ENCODE data around the gene NPLOC4.
A peak's percentile ranks its signal among the peaks of the same experiment; 100 is the strongest.

The NPLOC4 gene

DNA sequence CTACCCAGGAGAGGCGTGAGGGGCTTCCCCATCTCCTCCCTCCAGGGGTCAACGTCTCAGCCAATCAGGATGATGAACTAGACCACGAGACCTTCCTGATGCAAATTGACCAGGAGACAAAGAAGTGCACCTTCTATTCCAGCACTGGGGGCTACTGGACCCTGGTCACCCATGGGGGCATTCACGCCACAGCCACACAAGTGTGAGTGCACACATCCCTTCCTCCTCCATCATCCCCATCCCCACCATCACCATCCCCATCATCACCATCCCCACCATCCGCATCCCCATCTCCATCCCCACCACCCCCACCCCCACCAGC is 101.9 kb downstream of the NPLOC4 start (continued):
- TF ChIP-seq, protein P1, sequence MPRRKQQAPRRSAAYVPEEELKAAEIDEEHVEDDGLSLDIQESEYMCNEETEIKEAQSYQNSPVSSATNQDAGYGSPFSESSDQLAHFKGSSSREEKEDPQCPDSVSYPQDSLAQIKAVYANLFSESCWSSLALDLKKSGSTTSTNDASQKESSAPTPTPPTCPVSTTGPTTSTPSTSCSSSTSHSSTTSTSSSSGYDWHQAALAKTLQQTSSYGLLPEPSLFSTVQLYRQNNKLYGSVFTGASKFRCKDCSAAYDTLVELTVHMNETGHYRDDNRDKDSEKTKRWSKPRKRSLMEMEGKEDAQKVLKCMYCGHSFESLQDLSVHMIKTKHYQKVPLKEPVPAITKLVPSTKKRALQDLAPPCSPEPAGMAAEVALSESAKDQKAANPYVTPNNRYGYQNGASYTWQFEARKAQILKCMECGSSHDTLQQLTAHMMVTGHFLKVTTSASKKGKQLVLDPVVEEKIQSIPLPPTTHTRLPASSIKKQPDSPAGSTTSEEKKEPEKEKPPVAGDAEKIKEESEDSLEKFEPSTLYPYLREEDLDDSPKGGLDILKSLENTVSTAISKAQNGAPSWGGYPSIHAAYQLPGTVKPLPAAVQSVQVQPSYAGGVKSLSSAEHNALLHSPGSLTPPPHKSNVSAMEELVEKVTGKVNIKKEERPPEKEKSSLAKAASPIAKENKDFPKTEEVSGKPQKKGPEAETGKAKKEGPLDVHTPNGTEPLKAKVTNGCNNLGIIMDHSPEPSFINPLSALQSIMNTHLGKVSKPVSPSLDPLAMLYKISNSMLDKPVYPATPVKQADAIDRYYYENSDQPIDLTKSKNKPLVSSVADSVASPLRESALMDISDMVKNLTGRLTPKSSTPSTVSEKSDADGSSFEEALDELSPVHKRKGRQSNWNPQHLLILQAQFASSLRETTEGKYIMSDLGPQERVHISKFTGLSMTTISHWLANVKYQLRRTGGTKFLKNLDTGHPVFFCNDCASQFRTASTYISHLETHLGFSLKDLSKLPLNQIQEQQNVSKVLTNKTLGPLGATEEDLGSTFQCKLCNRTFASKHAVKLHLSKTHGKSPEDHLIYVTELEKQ (tag by site-specific recombination; IDR thresholded peaks at IDR 0.05; ENCODE audit: borderline replicate concordance) = no peak
- TF ChIP-seq SALL2 (tag by site-specific recombination; IDR thresholded peaks at IDR 0.05; ENCODE audit: borderline replicate concordance) (no peak), ZNF600 (tag by site-specific recombination; IDR thresholded peaks at IDR 0.05) (no peak), ZNF660 (tag by site-specific recombination; IDR thresholded peaks at IDR 0.05) (no peak), ZNF555 (tag by site-specific recombination; conservative IDR thresholded peaks at IDR 0.05) (no peak), ZNF830 (tag by site-specific recombination; IDR thresholded peaks at IDR 0.05; ENCODE audit: low read depth) (no peak), ZNF596 (tag by site-specific recombination; IDR thresholded peaks at IDR 0.05) (no peak)
- TF ChIP-seq, protein P2, sequence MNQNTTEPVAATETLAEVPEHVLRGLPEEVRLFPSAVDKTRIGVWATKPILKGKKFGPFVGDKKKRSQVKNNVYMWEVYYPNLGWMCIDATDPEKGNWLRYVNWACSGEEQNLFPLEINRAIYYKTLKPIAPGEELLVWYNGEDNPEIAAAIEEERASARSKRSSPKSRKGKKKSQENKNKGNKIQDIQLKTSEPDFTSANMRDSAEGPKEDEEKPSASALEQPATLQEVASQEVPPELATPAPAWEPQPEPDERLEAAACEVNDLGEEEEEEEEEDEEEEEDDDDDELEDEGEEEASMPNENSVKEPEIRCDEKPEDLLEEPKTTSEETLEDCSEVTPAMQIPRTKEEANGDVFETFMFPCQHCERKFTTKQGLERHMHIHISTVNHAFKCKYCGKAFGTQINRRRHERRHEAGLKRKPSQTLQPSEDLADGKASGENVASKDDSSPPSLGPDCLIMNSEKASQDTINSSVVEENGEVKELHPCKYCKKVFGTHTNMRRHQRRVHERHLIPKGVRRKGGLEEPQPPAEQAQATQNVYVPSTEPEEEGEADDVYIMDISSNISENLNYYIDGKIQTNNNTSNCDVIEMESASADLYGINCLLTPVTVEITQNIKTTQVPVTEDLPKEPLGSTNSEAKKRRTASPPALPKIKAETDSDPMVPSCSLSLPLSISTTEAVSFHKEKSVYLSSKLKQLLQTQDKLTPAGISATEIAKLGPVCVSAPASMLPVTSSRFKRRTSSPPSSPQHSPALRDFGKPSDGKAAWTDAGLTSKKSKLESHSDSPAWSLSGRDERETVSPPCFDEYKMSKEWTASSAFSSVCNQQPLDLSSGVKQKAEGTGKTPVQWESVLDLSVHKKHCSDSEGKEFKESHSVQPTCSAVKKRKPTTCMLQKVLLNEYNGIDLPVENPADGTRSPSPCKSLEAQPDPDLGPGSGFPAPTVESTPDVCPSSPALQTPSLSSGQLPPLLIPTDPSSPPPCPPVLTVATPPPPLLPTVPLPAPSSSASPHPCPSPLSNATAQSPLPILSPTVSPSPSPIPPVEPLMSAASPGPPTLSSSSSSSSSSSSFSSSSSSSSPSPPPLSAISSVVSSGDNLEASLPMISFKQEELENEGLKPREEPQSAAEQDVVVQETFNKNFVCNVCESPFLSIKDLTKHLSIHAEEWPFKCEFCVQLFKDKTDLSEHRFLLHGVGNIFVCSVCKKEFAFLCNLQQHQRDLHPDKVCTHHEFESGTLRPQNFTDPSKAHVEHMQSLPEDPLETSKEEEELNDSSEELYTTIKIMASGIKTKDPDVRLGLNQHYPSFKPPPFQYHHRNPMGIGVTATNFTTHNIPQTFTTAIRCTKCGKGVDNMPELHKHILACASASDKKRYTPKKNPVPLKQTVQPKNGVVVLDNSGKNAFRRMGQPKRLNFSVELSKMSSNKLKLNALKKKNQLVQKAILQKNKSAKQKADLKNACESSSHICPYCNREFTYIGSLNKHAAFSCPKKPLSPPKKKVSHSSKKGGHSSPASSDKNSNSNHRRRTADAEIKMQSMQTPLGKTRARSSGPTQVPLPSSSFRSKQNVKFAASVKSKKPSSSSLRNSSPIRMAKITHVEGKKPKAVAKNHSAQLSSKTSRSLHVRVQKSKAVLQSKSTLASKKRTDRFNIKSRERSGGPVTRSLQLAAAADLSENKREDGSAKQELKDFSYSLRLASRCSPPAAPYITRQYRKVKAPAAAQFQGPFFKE (tag by site-specific recombination; IDR thresholded peaks at IDR 0.05; ENCODE audit: borderline replicate concordance) = no peak
- TF ChIP-seq, protein P3, sequence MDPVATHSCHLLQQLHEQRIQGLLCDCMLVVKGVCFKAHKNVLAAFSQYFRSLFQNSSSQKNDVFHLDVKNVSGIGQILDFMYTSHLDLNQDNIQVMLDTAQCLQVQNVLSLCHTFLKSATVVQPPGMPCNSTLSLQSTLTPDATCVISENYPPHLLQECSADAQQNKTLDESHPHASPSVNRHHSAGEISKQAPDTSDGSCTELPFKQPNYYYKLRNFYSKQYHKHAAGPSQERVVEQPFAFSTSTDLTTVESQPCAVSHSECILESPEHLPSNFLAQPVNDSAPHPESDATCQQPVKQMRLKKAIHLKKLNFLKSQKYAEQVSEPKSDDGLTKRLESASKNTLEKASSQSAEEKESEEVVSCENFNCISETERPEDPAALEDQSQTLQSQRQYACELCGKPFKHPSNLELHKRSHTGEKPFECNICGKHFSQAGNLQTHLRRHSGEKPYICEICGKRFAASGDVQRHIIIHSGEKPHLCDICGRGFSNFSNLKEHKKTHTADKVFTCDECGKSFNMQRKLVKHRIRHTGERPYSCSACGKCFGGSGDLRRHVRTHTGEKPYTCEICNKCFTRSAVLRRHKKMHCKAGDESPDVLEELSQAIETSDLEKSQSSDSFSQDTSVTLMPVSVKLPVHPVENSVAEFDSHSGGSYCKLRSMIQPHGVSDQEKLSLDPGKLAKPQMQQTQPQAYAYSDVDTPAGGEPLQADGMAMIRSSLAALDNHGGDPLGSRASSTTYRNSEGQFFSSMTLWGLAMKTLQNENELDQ (tag by site-specific recombination; IDR thresholded peaks at IDR 0.05; ENCODE audit: low read depth) = no peak

DNA sequence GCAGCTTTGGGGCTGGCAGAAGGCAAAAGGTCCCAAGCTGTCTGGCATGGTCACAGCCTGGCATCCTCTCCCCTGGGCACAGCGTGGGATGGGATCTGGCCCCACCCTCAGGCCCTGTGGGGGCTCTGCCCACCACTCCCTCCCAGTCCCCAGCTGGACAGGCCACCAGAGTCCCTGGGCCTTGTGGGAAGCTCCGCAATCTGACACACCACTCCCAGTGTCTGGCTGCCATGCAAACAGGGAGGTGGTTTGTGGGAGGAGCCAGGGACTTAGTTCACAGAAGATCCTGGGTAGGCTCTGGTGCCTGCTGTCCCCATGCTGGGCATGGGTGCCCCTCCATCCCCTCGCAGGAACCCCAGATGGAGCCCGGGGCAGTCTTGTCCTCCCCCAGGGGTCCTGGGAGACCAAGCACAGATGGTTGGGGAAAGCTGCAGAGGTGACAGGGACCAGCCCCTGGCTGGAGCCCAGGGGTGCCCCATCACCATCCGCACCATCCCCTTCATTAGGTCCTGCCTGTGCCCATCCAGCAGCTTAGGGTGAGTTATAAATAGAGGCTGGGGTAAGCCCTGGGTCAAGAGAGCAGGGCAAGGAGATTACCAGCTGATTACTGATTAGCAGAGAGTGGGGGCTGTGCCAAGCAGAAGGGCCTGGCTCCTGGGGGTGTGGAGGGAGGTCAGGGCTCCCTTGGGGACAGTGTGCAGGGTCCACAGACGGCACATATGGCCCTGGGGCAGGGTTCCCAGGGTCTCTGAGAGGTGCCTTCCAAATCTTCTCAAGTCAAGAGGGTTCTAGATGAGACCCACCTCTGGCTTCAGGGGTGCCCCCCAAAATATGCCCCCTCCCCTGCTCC is 102.5 kb downstream of the NPLOC4 start:
- TF ChIP-seq ZFHX2 (tag by site-specific recombination; conservative IDR thresholded peaks at IDR 0.05) (peak; percentile 31; the same call in 1 of the 2 replicates), ZBTB20 (tag by site-specific recombination; IDR thresholded peaks at IDR 0.05) (0 out of 2 replicates have a peak, but pooled peaks have one; percentile 14), EGR2 (tag by site-specific recombination; IDR thresholded peaks at IDR 0.05; ENCODE audit: low read depth) (peak; percentile 33; the same call in 1 of the 2 replicates)
- TF ChIP-seq, protein P4, sequence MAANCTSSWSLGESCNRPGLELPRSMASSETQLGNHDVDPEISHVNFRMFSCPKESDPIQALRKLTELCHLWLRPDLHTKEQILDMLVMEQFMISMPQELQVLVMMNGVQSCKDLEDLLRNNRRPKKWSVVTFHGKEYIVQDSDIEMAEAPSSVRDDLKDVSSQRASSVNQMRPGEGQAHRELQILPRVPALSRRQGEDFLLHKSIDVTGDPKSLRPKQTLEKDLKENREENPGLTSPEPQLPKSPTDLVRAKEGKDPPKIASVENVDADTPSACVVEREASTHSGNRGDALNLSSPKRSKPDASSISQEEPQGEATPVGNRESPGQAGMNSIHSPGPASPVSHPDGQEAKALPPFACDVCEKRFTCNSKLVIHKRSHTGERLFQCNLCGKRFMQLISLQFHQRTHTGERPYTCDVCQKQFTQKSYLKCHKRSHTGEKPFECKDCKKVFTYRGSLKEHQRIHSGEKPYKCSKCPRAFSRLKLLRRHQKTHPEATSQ (tag by site-specific recombination; IDR thresholded peaks at IDR 0.05) = no peak
- no peaks in the 10 kb centered on the region for H3K4me1 ChIP-seq (ENCODE audit: control insufficient read depth, insufficient read depth, low read length)
- no peak overlapping the region for H3K27ac ChIP-seq (ENCODE audit: extremely low read depth, low read depth, low read length)
- CTCF ChIA-PET = no interaction called here
- H3K36me3 ChIP-seq (ENCODE audit: control insufficient read depth in 2 of 2, insufficient read depth in 1 of 2, low read length in 2 of 2) = peaks cover 0 to 12% of the 10 kb centered on the region in 2 experiments; a peak in 1 of 3 replicates
- no peaks in the 10 kb centered on the region for H3K9me3 ChIP-seq (ENCODE audit: control insufficient read depth, insufficient read depth, low read depth, low read length)
- H3K4me3 ChIP-seq (ENCODE audit: low read depth, low read length) = no peak overlapping the region
- POLR2A ChIA-PET = interaction anchor here (0.8 to 1.4 kb wide), 5 partner anchors 10 to 27 kb away, joined by 3 to 10 read pairs (median 6); partner anchors contain the start of gene ACTG1

All from HEK293 (cell line).